Adipocyte (in vitro differentiated cells): ENCODE results near the gene FHOD3.

Experiments used
- DNase-seq: peaks from one replicate; pipeline ENCODE4 v3.0.0-alpha.2; 2015; ENCODE audit warnings: low read depth
- H3K27me3 ChIP-seq: replicated peaks from 2 replicates; pipeline ENCODE4 v1.7.0; 2013; ENCODE audit warnings: mild to moderate bottlenecking, low read length, moderate library complexity; ENCODE audit not compliant: control insufficient read depth, insufficient read depth
- H3K36me3 ChIP-seq: 2 replicates; pipeline ENCODE4 v1.7.0; 2013; ENCODE audit warnings: low read length, mild to moderate bottlenecking, moderate library complexity; ENCODE audit not compliant: control insufficient read depth, insufficient read depth, severe bottlenecking
- H3K4me1 ChIP-seq: 2 replicates; pipeline ENCODE4 v1.7.0; 2013; ENCODE audit warnings: mild to moderate bottlenecking, low read length, moderate library complexity; ENCODE audit not compliant: control insufficient read depth, insufficient read depth
- H3K4me3 ChIP-seq: 2 replicates; pipeline ENCODE4 v1.7.0; 2013; ENCODE audit warnings: mild to moderate bottlenecking, low read length, moderate library complexity
- H3K9ac ChIP-seq: 2 replicates; pipeline ENCODE4 v1.7.0; 2013; ENCODE audit warnings: mild to moderate bottlenecking, low read length, moderate library complexity
- H3K9me3 ChIP-seq: 2 replicates; pipeline ENCODE4 v1.7.0; 2013; ENCODE audit warnings: mild to moderate bottlenecking, low read length, moderate library complexity; ENCODE audit not compliant: control insufficient read depth

FHOD3 gene

GRCh38 chr18:36511791-36512352, 214.4 kb downstream of the FHOD3 start:
- Histone ChIP-seq H3K27me3 (no peaks in the 10 kb centered on the region), H3K4me3 (no peak overlapping the region), H3K36me3 (no peaks in the 10 kb centered on the region), H3K9ac (no peak overlapping the region), H3K4me1 (peaks cover 14% of the 10 kb centered on the region), H3K9me3 (no peaks in the 10 kb centered on the region)
- DNase-seq, result peak; percentile 47

DNA sequence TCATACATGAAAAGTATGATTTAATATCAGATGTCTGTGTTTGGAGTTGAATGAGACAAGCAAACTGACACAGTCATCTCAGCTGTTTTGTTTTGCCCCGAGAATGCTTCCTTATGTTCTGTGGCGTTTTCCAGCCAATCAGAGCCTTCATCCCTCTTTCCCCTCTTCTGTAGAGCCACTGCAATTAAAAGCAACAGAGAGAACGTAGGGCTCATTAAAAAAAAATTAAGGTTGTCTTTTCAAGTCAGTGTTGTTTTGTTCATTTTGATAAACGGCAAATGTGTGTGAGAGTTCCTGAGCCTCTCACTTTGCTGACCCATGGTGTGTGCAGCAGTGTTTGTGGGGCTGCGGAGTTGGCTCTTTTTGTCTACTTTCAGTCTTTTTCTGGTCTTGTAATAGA, 216.0 kb downstream of the FHOD3 start:
- no peak for DNase-seq
- Histone ChIP-seq H3K4me1 (peaks cover 14% of the 10 kb centered on the region), H3K9ac (peak overlapping the region; percentile 28), H3K27me3 (no peaks in the 10 kb centered on the region), H3K36me3 (no peaks in the 10 kb centered on the region), H3K4me3 (no peak overlapping the region), H3K9me3 (no peaks in the 10 kb centered on the region)

GRCh38 chr18:36514778-36515177, 217.3 kb downstream of the FHOD3 start:
- no peaks in the 10 kb centered on the region for H3K36me3 ChIP-seq
- H3K9ac ChIP-seq, result no peak overlapping the region
- H3K4me1 ChIP-seq, result peaks cover 23% of the 10 kb centered on the region
- H3K9me3 ChIP-seq, result no peaks in the 10 kb centered on the region
- H3K4me3 ChIP-seq, result no peak overlapping the region
- H3K27me3 ChIP-seq, result no peaks in the 10 kb centered on the region
- DNase-seq, result no peak

- Histone ChIP-seq H3K9ac (no peak overlapping the region), H3K9me3 (no peaks in the 10 kb centered on the region), H3K4me3 (no peak overlapping the region), H3K4me1 (peaks cover 23% of the 10 kb centered on the region), H3K27me3 (no peaks in the 10 kb centered on the region), H3K36me3 (no peaks in the 10 kb centered on the region)
- DNase-seq, result no peak
These were observed 218.7 kb downstream of the FHOD3 start for GRCh38 chr18:36516258-36516657.

- H3K27me3 ChIP-seq, result no peaks in the 10 kb centered on the region
- peaks cover 20% of the 10 kb centered on the region for H3K4me1 ChIP-seq
- no peak for DNase-seq
- no peak overlapping the region for H3K9ac ChIP-seq
- no peak overlapping the region for H3K4me3 ChIP-seq
- H3K9me3 ChIP-seq, result no peaks in the 10 kb centered on the region
- no peaks in the 10 kb centered on the region for H3K36me3 ChIP-seq
These were observed 219.2 kb downstream of the FHOD3 start for GRCh38 chr18:36516726-36517125.

DNA sequence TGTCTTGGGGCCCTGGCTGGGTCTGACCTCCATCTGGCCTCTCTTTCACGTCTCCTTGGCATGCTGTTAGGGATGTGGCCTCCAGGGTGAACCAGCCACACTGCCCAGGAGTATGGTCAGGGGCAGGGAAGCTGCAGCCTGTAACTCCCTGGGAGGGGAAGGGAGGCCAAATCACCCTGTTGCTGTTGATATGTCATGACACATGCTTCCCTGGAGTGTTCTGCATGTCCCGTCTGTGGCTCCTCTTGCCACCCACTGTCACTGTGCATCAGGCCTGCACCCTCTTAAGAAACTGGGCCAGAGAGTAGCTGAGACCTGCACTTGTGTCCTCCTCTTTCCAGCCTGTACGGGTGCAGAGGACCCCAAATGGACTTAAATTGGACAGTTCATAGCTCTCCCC, 221.3 kb downstream of the FHOD3 start:
- no peaks in the 10 kb centered on the region for H3K9me3 ChIP-seq
- no peaks in the 10 kb centered on the region for H3K27me3 ChIP-seq
- peaks cover 10% of the 10 kb centered on the region for H3K4me1 ChIP-seq
- no peaks in the 10 kb centered on the region for H3K36me3 ChIP-seq
- no peak for DNase-seq
- H3K4me3 ChIP-seq, result no peak overlapping the region
- H3K9ac ChIP-seq, result no peak overlapping the region

GRCh38 chr18:36519358-36519757, 221.8 kb downstream of the FHOD3 start:
- H3K36me3 ChIP-seq, result no peaks in the 10 kb centered on the region
- DNase-seq, result peak; percentile 13
- no peaks in the 10 kb centered on the region for H3K9me3 ChIP-seq
- H3K27me3 ChIP-seq, result no peaks in the 10 kb centered on the region
- H3K9ac ChIP-seq, result no peak overlapping the region
- H3K4me1 ChIP-seq, result peaks cover 10% of the 10 kb centered on the region
- H3K4me3 ChIP-seq, result no peak overlapping the region

- no peak overlapping the region for H3K4me3 ChIP-seq
- H3K4me1 ChIP-seq, result peaks cover 10% of the 10 kb centered on the region
- no peak overlapping the region for H3K9ac ChIP-seq
- no peak for DNase-seq
- no peaks in the 10 kb centered on the region for H3K36me3 ChIP-seq
- H3K27me3 ChIP-seq, result no peaks in the 10 kb centered on the region
- no peaks in the 10 kb centered on the region for H3K9me3 ChIP-seq
These were observed 225.0 kb downstream of the FHOD3 start for GRCh38 chr18:36522509-36522908.

DNA sequence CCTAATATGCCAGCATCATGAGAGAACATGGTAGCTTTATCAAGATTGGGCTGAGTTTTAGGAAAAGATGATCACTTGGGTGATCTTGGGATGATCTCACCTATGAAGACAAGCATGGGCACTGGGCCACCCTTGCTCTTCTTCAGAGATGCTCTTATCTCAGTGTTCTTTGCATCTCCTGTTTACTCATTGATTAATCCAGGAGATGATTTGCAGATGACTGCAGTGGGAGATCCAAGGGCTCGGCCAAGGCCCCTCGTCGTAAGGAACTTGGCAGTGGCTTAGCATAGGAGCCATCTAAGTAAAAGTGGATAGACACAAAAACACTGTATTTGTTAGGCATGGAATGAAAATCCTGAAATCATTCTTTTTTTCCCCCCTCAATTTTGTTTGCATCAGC, 228.4 kb downstream of the FHOD3 start:
- H3K9me3 ChIP-seq, result no peaks in the 10 kb centered on the region
- H3K27me3 ChIP-seq, result no peaks in the 10 kb centered on the region
- no peak overlapping the region for H3K4me3 ChIP-seq
- no peaks in the 10 kb centered on the region for H3K36me3 ChIP-seq
- H3K9ac ChIP-seq, result no peak overlapping the region
- no peak for DNase-seq
- no peaks in the 10 kb centered on the region for H3K4me1 ChIP-seq

- peak; percentile 34 for DNase-seq
These were observed 229.1 kb downstream of the FHOD3 start for GRCh38 chr18:36526611-36527010.

DNA sequence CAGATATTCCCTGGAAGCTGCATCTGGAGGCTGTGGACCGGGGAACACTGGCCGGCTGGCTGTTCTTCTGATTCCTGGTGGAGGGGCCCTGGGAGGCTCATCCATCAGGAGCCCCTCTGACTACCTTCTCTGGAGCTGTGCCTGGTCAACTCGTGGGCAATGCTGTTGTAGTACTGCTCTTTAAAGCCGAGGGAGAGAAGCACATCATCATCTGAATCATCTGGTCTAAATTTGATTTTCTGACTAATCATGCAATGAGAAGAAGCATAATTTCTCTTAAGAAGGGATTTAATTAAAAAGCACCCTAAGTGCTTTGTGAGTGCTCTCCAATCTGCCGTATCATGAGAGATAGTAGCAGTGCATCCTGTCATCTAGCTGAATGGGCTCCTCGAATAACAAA, 229.5 kb downstream of the FHOD3 start:
- Histone ChIP-seq H3K9me3 (no peaks in the 10 kb centered on the region), H3K27me3 (no peaks in the 10 kb centered on the region), H3K36me3 (no peaks in the 10 kb centered on the region), H3K4me3 (no peak overlapping the region), H3K4me1 (no peaks in the 10 kb centered on the region), H3K9ac (no peak overlapping the region)
- no peak for DNase-seq

More at GRCh38 chr18:36526611-36527010, 229.1 kb downstream of the FHOD3 start:
- H3K4me1 ChIP-seq, result no peaks in the 10 kb centered on the region
- H3K36me3 ChIP-seq, result no peaks in the 10 kb centered on the region
- no peaks in the 10 kb centered on the region for H3K9me3 ChIP-seq
- no peak overlapping the region for H3K4me3 ChIP-seq
- no peak overlapping the region for H3K9ac ChIP-seq
- H3K27me3 ChIP-seq, result no peaks in the 10 kb centered on the region

DNA sequence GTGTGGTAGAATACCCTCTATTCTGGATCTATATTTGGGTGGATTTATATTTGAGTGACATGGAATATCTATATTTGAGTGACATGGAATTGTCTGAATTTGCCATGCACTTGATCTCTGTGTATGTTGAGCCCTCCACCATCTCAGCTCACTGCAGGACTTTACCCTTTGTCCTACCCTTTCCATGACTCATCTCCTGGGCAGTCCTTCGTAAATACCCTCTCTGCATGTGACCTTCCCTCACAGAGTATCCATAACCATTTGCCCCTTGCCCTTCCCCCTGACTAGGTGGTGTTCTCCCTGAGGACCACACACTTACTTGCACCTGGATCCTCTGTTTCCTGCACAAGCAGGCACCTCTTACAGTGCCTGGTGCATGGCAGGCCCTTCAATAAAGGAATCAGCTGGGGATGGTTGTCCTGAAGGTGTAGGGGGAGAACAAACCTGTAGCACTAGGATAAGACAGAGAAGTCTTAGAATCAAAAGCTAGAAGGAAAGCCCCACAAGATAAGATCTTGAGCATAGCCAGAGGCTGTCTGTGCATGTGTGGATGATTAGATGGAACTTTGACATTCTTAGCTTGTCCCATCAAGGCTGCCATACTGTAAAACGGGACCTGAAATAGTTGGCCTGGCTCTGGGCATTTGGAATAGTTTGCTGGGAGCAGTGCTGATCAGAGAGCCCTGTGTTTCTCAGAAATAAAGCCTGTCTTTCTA, 230.4 kb downstream of the FHOD3 start:
- H3K4me1 ChIP-seq, result peaks cover 3% of the 10 kb centered on the region
- DNase-seq, result no peak

More for the DNA sequence above, 230.4 kb downstream of the FHOD3 start:
- Histone ChIP-seq H3K27me3 (no peaks in the 10 kb centered on the region), H3K9me3 (no peaks in the 10 kb centered on the region), H3K36me3 (no peaks in the 10 kb centered on the region), H3K9ac (no peak overlapping the region), H3K4me3 (no peak overlapping the region)
